ENCODE results near the gene KASH5. TPM values are rescaled to one million over a fixed set of nuclear protein-coding genes. Genes with fewer than 3 reads are reported as not detected.

KASH5 gene
- total and polyA plus RNA-seq, 2 of the 13 experiments (the other 11 are each of a cell fraction or from before 2014, with no cell fraction given), result not detected

DNA sequence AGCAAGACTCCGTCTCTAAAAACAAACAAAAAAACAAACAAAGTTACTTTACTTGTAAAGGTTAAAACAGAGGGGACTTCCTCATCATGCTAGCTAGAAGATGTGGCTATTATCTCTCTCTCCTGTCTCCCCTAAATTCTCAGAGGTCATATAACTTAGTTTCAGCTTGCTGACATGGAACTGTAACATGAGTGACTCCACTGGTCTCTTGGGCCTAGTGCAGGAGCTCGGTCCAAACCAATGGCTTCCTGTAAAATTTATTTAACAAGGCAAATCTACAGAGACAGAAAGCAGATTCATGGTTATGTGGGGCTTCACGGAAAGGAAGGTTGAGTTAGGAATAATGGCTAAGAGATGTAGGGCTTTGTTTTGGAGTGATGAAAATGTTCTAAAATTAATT lies 9.5 kb upstream of the KASH5 start (continued):
- TF ChIP-seq, protein P1, sequence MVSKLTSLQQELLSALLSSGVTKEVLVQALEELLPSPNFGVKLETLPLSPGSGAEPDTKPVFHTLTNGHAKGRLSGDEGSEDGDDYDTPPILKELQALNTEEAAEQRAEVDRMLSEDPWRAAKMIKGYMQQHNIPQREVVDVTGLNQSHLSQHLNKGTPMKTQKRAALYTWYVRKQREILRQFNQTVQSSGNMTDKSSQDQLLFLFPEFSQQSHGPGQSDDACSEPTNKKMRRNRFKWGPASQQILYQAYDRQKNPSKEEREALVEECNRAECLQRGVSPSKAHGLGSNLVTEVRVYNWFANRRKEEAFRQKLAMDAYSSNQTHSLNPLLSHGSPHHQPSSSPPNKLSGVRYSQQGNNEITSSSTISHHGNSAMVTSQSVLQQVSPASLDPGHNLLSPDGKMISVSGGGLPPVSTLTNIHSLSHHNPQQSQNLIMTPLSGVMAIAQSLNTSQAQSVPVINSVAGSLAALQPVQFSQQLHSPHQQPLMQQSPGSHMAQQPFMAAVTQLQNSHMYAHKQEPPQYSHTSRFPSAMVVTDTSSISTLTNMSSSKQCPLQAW (CRISPR knock-in tag; IDR thresholded peaks at IDR 0.05), result no peak
- no peak for TF ChIP-seq WIZ (CRISPR knock-in tag; IDR thresholded peaks at IDR 0.05)
- TF ChIP-seq ZNF224 (CRISPR knock-in tag; IDR thresholded peaks at IDR 0.05), result no peak
- TF ChIP-seq, protein P2, sequence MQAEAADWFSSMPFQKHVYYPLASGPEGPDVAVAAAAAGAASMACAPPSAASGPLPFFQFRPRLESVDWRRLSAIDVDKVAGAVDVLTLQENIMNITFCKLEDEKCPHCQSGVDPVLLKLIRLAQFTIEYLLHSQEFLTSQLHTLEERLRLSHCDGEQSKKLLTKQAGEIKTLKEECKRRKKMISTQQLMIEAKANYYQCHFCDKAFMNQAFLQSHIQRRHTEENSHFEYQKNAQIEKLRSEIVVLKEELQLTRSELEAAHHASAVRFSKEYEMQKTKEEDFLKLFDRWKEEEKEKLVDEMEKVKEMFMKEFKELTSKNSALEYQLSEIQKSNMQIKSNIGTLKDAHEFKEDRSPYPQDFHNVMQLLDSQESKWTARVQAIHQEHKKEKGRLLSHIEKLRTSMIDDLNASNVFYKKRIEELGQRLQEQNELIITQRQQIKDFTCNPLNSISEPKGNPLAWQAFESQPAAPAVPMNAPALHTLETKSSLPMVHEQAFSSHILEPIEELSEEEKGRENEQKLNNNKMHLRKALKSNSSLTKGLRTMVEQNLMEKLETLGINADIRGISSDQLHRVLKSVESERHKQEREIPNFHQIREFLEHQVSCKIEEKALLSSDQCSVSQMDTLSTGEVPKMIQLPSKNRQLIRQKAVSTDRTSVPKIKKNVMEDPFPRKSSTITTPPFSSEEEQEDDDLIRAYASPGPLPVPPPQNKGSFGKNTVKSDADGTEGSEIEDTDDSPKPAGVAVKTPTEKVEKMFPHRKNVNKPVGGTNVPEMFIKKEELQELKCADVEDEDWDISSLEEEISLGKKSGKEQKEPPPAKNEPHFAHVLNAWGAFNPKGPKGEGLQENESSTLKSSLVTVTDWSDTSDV (CRISPR knock-in tag; IDR thresholded peaks at IDR 0.05), result no peak
- no peak for TF ChIP-seq ZNF180 (CRISPR knock-in tag; IDR thresholded peaks at IDR 0.05; ENCODE audit: borderline replicate concordance, low read depth)
- TF ChIP-seq MXI1 (IDR thresholded peaks at IDR 0.05; ENCODE audit: borderline replicate concordance, low read depth, low read length), result no peak

DNA sequence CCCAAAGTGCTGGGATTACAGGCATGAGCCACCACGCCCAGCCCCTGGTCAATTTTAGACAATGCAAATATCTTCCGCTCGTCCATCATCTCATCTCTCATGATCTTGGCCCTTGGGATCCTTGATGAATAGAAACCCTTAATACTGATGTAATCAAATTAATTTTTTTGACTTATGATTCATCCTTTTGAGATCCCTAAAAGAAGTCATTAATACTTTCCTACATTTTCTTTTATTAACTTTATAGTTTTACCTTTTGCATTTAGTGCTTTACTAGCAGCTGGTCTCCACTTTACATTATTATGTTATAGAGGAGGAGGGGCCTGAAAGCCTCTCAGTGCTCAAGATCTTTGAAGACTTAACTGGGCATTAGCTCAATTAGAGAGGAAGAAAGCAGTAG lies 7.7 kb upstream of the KASH5 start:
- H3K79me2 ChIP-seq (ENCODE audit: insufficient read depth, low read length), result no peaks in the 10 kb centered on the region
- in situ Hi-C loops (cut with HindIII; ENCODE audit: extremely low pct_ligation_motif_present, low pct_unique_long_range_greater_than_20kb), result no loop called here
- FAIRE-seq, result no peak
- no peak for TF ChIP-seq HOXD1 (CRISPR knock-in tag; IDR thresholded peaks at IDR 0.05)
- no peak for TF ChIP-seq ZNF33B (CRISPR knock-in tag; IDR thresholded peaks at IDR 0.05)
- no peak for TF ChIP-seq ARID2 (CRISPR knock-in tag; IDR thresholded peaks at IDR 0.05; ENCODE audit: borderline replicate concordance)
- no peak for TF ChIP-seq MEF2D (CRISPR knock-in tag; IDR thresholded peaks at IDR 0.05)
- no peak for TF ChIP-seq SALL2 (CRISPR knock-in tag; IDR thresholded peaks at IDR 0.05)
- TF ChIP-seq, protein P3, sequence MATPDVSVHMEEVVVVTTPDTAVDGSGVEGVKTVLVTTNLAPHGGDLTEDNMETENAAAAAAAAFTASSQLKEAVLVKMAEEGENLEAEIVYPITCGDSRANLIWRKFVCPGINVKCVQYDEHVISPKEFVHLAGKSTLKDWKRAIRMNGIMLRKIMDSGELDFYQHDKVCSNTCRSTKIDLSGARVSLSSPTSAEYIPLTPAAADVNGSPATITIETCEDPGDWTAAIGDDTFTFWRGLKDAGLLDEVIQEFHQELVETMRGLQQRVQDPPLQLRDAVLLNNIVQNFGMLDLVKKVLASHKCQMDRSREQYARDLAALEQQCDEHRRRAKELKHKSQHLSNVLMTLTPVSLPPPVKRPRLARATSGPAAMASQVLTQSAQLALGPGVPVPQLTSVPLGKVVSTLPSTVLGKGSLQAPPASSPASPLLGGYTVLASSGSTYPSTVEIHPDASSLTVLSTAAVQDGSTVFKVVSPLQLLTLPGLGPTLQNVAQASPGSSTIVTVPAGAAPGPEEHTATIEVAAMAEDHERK (CRISPR knock-in tag; IDR thresholded peaks at IDR 0.05; ENCODE audit: low read depth), result no peak
- TF ChIP-seq, protein P4, sequence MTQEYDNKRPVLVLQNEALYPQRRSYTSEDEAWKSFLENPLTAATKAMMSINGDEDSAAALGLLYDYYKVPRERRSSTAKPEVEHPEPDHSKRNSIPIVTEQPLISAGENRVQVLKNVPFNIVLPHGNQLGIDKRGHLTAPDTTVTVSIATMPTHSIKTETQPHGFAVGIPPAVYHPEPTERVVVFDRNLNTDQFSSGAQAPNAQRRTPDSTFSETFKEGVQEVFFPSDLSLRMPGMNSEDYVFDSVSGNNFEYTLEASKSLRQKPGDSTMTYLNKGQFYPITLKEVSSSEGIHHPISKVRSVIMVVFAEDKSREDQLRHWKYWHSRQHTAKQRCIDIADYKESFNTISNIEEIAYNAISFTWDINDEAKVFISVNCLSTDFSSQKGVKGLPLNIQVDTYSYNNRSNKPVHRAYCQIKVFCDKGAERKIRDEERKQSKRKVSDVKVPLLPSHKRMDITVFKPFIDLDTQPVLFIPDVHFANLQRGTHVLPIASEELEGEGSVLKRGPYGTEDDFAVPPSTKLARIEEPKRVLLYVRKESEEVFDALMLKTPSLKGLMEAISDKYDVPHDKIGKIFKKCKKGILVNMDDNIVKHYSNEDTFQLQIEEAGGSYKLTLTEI (CRISPR knock-in tag; conservative IDR thresholded peaks at IDR 0.05), result no peak

More for the DNA sequence above, 7.7 kb upstream of the KASH5 start:
- BruUV-seq (replicated peaks), result no TSS peak
- Histone ChIP-seq H2AFZ (ENCODE audit: low read length) (no peak overlapping the region), H4K20me1 (ENCODE audit: insufficient read depth, low read length) (no peaks in the 10 kb centered on the region), H3K9me3 (ENCODE audit: low read length) (no peaks in the 10 kb centered on the region), H3K36me3 (replicated peaks in 1 of 2; ENCODE audit: control insufficient read depth in 1 of 2, insufficient read depth in 2 of 2, low read length in 2 of 2) (no peaks in the 10 kb centered on the region), H3K27ac (ENCODE audit: extremely low read length, insufficient read depth, low read length) (no peak overlapping the region), H3K9ac (ENCODE audit: insufficient read depth, low read depth, low read length) (no peak overlapping the region), H3K4me3 (replicated peaks in 1 of 3; ENCODE audit: insufficient read depth in 1 of 3, low read depth in 2 of 3, low read length in 3 of 3) (no peak overlapping the region), H3K4me1 (ENCODE audit: insufficient read depth, low read length) (no peaks in the 10 kb centered on the region), H3K27me3 (ENCODE audit: control insufficient read depth in 1 of 2, insufficient read depth in 2 of 2, low read length in 2 of 2) (peaks cover 0 to 4% of the 10 kb centered on the region in 2 experiments; a peak in 2 of 5 replicates), H3K4me2 (ENCODE audit: low read depth, low read length) (no peak overlapping the region)
- ChIA-PET CTCF (ENCODE audit: low intra/inter-chr PET ratio, low total read pairs) (no interaction called here), POLR2A (no interaction called here)
- DNase-seq (ENCODE audit: low spot score), result no peak
- 38% methylated on average over 3 of the region's 3 CpGs for WGBS (ENCODE audit: low lambda C conversion rate)
- intact Hi-C loops (cut with micrococcal nuclease; ENCODE audit: unreplicated experiment), result no loop called here
- ATAC-seq, result no peak

All from HepG2 (cell line).